ENCODE measurements around the gene DUSP10.
A peak's percentile ranks its signal among the peaks of the same experiment; 100 is the strongest.

The DUSP10 gene

DNA sequence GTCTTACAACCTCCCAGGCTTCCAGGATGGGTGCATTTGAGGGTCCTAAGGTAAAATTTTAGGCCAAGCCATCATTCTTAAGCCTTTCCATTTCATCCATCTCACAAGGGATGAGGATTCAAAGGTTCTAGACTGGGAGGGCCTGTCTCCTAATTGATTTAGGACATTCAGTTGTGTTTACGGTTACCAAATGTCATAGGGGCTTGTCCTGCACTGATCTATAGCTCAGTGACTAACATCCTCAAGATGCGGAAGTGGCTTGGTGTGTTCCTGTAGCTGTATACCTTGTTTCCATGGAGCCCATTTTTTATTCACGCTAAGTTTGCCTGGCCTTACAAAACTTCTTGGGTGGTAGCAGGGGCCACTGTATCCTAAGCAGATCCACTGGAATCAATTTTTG is 52.8 kb downstream of the DUSP10 start:
- DNase-seq, result no peak

DNA sequence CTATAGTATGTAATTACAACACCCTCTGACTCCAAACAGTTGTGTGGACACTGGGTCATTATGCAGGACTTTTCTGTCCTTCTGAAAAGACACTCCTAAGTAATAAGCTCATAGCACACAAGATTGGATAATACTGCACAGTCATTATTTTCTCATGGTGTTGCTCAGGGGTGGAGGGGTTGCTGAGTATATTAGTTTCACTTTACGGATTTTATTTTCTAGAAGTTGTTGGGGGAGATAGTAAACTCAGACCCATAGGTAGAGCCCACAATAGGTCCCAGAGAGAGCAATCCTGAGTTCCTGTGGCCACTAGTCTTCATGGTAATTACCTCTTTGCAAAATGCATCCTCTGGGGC is 53.4 kb downstream of the DUSP10 start:
- no peak for DNase-seq

DNA sequence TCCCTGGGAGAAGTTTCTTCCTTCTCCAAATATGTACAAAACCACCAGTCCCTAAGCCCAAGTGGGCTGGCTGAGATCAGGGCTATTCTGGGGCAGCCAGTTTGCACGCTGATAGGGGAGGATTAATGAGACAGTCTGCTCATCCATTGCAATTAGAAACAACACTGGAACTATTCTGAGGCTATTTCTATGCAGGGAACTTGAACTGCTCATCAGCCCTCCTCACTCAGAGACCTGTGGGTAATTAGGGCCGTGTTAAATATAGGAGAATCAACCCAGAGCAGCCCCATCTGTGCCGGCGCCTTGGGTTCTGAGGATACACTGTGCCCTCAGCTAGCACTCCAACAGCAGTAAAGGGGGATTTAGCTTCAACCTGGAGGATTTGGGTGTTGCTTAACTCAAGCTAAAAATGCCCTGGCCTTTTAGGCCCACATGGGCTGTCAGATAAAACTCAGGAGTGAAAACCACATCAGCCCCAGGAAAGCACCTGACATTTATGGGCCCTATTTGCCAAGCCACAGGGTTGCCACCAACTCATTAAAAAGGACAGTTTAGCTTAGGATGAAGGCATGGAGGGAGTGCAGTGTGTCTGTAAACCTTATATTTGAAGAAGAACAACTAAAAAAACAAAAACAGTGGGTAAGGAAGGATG is 53.9 kb downstream of the DUSP10 start:
- no peak for DNase-seq

DNA sequence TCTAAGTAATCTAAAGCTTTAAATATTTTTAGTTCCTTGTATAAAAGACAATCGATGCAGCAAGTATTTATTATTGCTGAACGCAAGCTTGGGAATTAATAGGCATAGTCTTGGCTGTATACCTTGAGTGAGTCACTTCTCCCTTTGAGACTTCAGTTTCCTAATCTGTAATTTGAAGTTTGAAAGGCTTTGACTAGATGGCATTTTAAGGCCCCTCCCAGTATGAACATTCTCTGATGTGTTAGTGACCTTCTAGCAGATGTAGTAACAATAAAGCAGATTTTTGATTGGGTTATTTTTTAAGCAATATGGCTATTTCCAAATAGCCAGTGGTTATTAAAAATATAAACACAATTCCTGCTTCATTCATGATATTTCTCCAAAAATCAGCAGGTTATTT is 58.2 kb downstream of the DUSP10 start:
- no peak for DNase-seq

DNA sequence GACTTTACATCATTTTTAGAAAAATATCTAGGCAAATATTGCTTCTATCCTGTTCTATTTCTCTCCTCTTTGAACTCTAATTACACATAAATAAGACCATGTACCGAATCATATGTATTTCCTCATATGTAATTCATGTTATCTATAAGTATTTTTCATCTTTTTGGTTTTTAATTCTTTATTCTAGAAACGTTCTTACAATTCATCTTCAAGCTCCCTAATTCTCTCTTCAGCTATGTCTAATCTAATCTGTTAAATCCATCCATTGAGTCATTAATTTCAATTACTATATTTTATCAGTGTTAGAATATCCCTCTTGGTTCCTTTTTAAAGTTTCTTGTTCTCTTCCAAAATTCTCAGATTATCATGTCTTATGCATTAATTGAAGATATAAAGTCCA is 61.8 kb downstream of the DUSP10 start:
- DNase-seq, result no peak

DNA sequence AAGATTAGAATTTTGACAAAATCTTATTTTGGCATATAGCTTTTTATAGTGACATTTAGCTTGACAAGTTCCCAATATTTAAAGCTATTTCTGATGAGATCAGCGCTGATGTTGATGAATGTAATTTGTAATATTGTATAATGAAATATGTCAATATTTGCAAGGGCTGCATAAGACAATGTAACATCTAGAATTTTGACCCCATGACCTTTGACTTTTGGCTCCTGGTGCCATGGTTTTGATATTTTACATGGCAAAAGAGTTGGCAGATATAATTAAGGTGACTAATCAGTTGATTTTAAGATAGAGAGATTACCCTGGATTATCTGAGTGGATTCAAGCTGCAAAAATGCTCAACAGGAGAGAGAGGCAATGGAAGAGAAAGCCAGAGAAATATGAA is 63.9 kb downstream of the DUSP10 start:
- no peak for DNase-seq

DNA sequence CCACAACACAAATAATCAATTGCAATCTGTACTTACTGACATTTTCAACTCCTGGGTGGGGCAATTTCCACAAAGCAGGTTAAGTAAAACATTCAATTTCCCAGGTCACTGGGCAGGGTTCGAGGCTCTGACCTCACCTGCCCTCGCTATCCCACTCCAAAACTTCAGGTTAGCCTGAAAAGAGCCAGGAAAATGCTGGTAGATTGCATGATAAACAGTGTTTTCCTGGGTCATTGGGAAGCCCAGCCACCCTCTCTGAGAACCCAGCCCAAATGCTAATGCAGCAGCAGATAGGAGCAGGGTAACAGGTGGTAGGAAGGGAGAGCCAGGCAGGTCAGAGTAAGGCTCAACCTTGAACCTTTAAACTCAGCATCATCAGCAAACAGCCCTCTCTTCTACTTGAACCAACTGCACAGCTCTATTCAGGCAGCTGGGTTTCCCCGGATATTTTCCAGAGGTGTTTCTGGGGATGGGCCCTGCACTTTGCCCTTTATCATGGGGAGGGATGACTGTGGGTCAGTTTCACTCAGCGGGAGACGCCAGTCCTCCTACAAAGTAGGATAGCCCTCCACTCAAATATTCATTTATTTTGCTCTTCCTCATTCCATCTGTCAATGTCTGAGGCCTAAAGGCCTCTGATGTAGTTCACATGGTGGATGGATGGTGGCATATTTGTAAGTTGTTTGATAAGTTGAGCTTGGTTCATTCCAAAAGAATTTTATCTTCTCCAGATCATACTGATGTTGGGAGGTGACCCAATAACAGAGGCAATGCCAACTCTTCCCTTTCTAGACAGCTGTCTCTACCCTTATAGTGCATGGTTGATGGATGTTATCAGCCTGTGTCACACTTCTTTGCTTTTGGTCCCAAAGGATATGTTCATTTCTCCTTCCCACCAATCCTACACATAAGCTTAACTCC is 65.7 kb downstream of the DUSP10 start:
- DNase-seq, result no peak

DNA sequence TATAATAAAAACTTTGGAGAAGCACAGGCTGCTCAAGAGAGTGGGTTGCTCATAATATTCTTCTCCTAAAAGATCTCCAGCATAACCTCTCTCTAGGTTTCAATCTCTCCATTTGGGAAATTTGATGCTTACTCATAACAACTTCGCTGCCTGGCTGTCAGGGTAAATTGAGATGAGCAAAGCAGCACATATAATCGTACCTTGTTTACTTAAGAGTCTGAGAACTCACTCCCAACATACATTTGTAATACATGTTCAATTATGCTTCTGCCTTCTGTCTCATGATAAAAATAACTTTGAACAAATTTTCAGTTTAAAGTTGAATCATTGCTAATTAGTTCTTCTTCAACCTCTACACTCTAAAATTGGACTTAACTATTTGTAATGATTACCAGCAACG is 68.9 kb downstream of the DUSP10 start:
- DNase-seq, result no peak

DNA sequence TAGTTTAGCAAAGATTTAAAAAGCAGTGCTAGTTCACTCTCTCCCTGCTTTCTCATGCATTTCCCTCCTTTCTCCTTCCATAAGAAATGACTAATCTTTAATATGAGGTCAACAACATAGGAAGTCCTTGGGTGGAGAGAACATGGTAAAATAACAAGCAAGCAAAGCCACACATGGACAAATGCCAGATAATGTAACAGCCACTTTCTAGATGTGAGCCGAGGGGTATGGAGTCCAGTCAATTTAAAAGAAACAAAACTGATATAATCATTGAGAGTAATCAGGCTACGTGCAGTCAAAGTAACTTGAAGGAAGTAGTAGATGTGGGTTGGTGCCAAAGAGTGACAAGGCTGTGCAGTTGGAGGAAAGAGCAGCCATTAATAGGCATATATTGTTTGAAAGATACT is 69.6 kb downstream of the DUSP10 start:
- no peak for DNase-seq

DNA sequence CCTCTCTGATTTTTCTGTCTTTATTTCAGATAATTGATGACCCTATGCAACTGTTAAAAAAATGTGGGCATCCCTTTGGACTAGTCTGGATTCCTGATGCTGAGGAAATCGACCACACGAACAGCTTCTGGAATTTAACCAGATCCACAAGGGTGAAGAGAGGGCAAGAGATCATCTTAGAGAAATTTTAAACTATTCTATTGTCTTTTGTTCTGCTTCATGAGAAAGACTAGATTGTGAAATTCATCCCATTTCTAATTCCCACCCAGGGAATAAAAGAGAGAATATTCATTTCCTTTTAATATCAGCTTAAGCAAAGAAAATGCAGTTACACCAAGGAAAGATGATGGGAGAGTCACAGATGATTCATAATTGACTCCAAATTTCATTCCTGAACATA is 71.8 kb downstream of the DUSP10 start:
- DNase-seq, result no peak

DNA sequence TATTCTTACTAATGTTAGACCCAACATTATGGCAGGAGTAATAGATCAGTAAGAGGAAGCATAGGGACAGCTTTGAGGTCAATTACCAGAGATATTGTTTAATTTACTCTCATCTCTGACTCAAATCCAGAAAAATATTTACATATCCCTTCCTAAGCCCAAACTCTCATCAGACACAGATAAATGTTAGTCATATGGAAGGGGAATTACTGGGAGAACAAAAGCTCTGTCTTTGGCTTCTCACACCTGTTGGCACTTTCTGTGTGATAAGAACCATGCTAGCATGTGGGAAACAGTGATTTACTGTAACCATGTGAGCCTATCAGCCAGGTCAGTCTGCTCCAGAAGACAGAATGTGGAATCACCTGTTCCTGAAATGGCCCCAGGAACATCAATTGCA is 72.4 kb downstream of the DUSP10 start:
- peak in 1 of 2 experiments; percentile 22 for DNase-seq

DNA sequence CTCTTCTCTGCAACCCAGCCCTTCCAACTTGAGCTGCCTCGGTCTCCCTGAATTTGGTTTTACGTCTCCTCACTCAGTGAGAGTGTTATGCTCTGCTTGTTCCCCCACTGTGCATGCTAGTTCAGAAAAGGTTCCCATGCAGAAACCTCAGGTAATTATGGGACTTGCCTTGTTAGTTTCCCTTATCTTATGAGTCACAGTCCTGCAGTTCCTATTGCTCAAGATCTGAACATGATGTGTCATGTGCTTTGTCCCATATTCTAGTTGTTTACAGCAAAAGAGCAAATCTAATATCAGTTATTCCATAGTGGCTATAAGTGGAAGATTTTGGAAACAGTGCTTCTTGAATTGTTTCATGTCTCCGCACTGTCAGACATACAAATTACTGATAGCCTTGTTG is 74.4 kb downstream of the DUSP10 start:
- no peak for DNase-seq

DNA sequence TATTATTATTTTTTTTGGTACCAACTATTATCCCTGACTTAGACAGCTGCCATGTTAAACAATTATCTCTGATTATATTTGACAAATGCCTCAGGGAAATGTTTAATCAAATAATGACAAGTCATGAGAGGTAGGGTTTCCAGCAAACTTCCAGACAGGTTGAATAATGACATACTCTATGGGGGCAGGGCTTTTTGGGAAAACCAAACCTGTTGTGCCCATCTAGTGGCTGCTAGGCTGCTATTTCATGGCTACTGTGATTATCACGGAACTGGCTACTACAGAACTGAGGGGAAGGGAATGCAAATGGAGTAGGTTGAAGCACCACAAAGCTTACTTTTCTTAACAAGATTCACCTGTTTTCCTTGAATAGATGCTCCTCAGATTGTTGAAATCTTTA is 77.6 kb downstream of the DUSP10 start:
- no peak for DNase-seq

DNA sequence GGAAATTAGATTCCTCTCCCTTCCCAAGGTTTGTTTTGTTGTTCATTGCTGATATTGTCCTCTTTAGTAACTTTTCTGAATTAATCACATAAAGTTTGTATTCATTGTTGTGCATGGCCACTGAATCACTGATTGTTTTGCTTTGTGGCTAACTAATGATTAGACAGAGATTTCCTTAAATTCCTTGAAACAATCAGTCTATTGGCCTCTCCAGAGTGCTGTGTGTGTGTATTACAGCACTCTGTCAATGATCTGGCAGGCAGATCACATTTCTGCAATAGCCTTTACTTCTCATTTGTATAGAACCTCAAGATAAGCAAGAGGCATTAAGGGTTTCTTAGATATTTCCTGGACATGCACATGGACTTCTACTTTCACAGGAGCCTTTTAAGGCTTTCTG is 78.6 kb downstream of the DUSP10 start:
- no peak for DNase-seq

DNA sequence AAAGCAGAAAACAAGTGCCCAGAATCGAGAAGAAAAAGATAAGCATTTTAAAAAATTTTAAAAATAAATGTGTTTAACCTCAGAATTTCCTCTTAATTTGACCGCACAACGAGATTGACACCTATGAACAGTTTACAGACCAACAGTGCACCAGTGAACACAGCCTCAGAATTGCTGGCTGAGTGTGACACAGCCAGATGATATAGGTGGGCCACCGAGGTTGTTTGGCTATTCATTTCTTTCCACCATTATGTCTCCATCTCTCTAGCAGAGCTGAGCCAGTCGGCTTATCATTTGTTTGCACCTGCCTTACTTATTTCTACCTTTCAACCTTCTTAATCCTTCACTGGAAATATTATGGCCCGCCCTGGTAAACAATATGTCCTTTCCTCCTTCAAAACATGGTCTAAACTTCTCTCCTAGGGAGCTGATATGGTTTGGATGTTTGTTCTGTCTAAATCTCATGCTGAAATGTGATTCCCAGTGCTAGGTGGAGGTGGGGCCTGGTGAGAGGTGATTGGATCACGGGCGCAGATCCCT is 86.1 kb downstream of the DUSP10 start:
- no peak for DNase-seq
